Measurements from ENCODE around the gene FAM20C.

The FAM20C gene

GRCh38 chr7:305410-306151 lies 113.2 kb downstream of the FAM20C start:
- Histone ChIP-seq H3K4me3 (ENCODE audit: low read depth, low read length) (no peak overlapping the region), H3K27ac (ENCODE audit: extremely low read depth, low read depth, low read length) (no peak overlapping the region), H3K36me3 (ENCODE audit: control insufficient read depth in 2 of 2, insufficient read depth in 1 of 2, low read length in 2 of 2) (no peaks in the 10 kb centered on the region), H3K4me1 (ENCODE audit: control insufficient read depth, insufficient read depth, low read length) (no peaks in the 10 kb centered on the region), H3K9me3 (ENCODE audit: control insufficient read depth, insufficient read depth, low read depth, low read length) (no peaks in the 10 kb centered on the region)
- no peak for TF ChIP-seq ZNF175 (tag by site-specific recombination; IDR thresholded peaks at IDR 0.05)
- TF ChIP-seq, protein P1, sequence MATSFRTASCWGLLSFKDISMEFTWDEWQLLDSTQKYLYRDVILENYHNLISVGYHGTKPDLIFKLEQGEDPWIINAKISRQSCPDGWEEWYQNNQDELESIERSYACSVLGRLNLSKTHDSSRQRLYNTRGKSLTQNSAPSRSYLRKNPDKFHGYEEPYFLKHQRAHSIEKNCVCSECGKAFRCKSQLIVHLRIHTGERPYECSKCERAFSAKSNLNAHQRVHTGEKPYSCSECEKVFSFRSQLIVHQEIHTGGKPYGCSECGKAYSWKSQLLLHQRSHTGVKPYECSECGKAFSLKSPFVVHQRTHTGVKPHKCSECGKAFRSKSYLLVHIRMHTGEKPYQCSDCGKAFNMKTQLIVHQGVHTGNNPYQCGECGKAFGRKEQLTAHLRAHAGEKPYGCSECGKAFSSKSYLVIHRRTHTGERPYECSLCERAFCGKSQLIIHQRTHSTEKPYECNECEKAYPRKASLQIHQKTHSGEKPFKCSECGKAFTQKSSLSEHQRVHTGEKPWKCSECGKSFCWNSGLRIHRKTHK (tag by site-specific recombination; IDR thresholded peaks at IDR 0.05) = no peak
- TF ChIP-seq ZNF133 (tag by site-specific recombination; IDR thresholded peaks at IDR 0.05) = no peak
- no peak for TF ChIP-seq ZNF561 (tag by site-specific recombination; IDR thresholded peaks at IDR 0.05; ENCODE audit: borderline replicate concordance)
- TF ChIP-seq, protein P2, sequence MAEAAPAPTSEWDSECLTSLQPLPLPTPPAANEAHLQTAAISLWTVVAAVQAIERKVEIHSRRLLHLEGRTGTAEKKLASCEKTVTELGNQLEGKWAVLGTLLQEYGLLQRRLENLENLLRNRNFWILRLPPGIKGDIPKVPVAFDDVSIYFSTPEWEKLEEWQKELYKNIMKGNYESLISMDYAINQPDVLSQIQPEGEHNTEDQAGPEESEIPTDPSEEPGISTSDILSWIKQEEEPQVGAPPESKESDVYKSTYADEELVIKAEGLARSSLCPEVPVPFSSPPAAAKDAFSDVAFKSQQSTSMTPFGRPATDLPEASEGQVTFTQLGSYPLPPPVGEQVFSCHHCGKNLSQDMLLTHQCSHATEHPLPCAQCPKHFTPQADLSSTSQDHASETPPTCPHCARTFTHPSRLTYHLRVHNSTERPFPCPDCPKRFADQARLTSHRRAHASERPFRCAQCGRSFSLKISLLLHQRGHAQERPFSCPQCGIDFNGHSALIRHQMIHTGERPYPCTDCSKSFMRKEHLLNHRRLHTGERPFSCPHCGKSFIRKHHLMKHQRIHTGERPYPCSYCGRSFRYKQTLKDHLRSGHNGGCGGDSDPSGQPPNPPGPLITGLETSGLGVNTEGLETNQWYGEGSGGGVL (tag by site-specific recombination; IDR thresholded peaks at IDR 0.05) = no peak
- ChIA-PET CTCF (interaction anchor here (0.6 kb wide), 1 partner anchor 8 kb away, joined by 3 read pairs; no protein-coding TSS in a partner anchor), POLR2A (no interaction called here)

DNA sequence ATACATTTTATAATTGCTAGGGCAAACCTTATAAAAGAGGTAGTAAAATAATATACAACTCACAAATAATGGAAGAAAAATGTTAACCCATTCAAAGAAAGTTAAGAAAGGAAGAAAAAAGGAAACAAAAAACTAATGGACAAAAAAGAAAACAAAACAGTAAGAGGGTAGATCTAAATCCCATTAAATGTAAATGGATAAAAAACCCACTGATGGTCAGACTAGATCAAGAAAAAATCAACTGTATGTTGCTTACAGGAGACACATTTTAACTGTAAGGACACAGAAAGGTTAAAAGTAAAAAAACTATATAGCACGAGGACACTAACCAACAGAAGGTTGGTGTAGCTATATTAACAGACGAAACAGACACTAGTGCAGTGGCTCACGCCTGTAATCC lies 115.6 kb downstream of the FAM20C start:
- Histone ChIP-seq H3K4me1 (ENCODE audit: control insufficient read depth, insufficient read depth, low read length) (no peaks in the 10 kb centered on the region), H3K36me3 (ENCODE audit: control insufficient read depth in 2 of 2, insufficient read depth in 1 of 2, low read length in 2 of 2) (no peaks in the 10 kb centered on the region), H3K4me3 (ENCODE audit: low read depth, low read length) (no peak overlapping the region), H3K9me3 (ENCODE audit: control insufficient read depth, insufficient read depth, low read depth, low read length) (no peaks in the 10 kb centered on the region), H3K27ac (ENCODE audit: extremely low read depth, low read depth, low read length) (no peak overlapping the region)
- CTCF ChIA-PET = interaction anchor here (0.7 to 1.0 kb wide), 2 partner anchors 14 to 331 kb away, joined by 3 to 5 read pairs; no protein-coding TSS in a partner anchor
- POLR2A ChIA-PET = no interaction called here
- peak; percentile 51 for TF ChIP-seq SETDB1 (IDR thresholded peaks at IDR 0.05; ENCODE audit: insufficient read length, low read length)
- TF ChIP-seq ATF2 (tag by site-specific recombination; IDR thresholded peaks at IDR 0.05; ENCODE audit: low read depth) = no peak
- no peak for TF ChIP-seq ZNF664 (tag by site-specific recombination; IDR thresholded peaks at IDR 0.05)

- Histone ChIP-seq H3K4me3 (ENCODE audit: low read depth, low read length) (no peak overlapping the region), H3K4me1 (ENCODE audit: control insufficient read depth, insufficient read depth, low read length) (no peaks in the 10 kb centered on the region), H3K27ac (ENCODE audit: extremely low read depth, low read depth, low read length) (no peak overlapping the region), H3K9me3 (ENCODE audit: control insufficient read depth, insufficient read depth, low read depth, low read length) (no peaks in the 10 kb centered on the region), H3K36me3 (ENCODE audit: control insufficient read depth in 2 of 2, insufficient read depth in 1 of 2, low read length in 2 of 2) (no peaks in the 10 kb centered on the region)
- ChIA-PET CTCF (no interaction called here), POLR2A (no interaction called here)
- TF ChIP-seq, protein P3, sequence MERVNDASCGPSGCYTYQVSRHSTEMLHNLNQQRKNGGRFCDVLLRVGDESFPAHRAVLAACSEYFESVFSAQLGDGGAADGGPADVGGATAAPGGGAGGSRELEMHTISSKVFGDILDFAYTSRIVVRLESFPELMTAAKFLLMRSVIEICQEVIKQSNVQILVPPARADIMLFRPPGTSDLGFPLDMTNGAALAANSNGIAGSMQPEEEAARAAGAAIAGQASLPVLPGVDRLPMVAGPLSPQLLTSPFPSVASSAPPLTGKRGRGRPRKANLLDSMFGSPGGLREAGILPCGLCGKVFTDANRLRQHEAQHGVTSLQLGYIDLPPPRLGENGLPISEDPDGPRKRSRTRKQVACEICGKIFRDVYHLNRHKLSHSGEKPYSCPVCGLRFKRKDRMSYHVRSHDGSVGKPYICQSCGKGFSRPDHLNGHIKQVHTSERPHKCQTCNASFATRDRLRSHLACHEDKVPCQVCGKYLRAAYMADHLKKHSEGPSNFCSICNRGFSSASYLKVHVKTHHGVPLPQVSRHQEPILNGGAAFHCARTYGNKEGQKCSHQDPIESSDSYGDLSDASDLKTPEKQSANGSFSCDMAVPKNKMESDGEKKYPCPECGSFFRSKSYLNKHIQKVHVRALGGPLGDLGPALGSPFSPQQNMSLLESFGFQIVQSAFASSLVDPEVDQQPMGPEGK (tag by site-specific recombination; IDR thresholded peaks at IDR 0.05) = no peak
- TF ChIP-seq GLIS2 (tag by site-specific recombination; IDR thresholded peaks at IDR 0.05) = no peak
- no peak for TF ChIP-seq KLF7 (tag by site-specific recombination; IDR thresholded peaks at IDR 0.05; ENCODE audit: borderline replicate concordance)
- TF ChIP-seq ZNF311 (tag by site-specific recombination; IDR thresholded peaks at IDR 0.05; ENCODE audit: borderline replicate concordance) = no peak
- TF ChIP-seq ZNF704 (tag by site-specific recombination; IDR thresholded peaks at IDR 0.05) = no peak
- TF ChIP-seq ZFP37 (tag by site-specific recombination; IDR thresholded peaks at IDR 0.05) = no peak
- TF ChIP-seq, protein P4, sequence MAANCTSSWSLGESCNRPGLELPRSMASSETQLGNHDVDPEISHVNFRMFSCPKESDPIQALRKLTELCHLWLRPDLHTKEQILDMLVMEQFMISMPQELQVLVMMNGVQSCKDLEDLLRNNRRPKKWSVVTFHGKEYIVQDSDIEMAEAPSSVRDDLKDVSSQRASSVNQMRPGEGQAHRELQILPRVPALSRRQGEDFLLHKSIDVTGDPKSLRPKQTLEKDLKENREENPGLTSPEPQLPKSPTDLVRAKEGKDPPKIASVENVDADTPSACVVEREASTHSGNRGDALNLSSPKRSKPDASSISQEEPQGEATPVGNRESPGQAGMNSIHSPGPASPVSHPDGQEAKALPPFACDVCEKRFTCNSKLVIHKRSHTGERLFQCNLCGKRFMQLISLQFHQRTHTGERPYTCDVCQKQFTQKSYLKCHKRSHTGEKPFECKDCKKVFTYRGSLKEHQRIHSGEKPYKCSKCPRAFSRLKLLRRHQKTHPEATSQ (tag by site-specific recombination; IDR thresholded peaks at IDR 0.05) = no peak
- no peak for TF ChIP-seq ATF2 (tag by site-specific recombination; IDR thresholded peaks at IDR 0.05; ENCODE audit: low read depth)
- no peak for TF ChIP-seq ZNF292 (tag by site-specific recombination; IDR thresholded peaks at IDR 0.05; ENCODE audit: borderline replicate concordance, low read depth)
- TF ChIP-seq HOXD13 (CRISPR knock-in tag; IDR thresholded peaks at IDR 0.05; ENCODE audit: borderline replicate concordance) = no peak
- no peak for TF ChIP-seq ZNF843 (tag by site-specific recombination; IDR thresholded peaks at IDR 0.05)
These were observed 117.3 kb downstream of the FAM20C start for GRCh38 chr7:309586-310228.
